Measurements from ENCODE around the gene CARD10. TPM values are rescaled to one million over a fixed set of nuclear protein-coding genes. Genes with fewer than 3 reads are reported as not detected.

Gene CARD10
- total RNA-seq, 1 experiment from 2014 or later = 17.5 TPM

DNA sequence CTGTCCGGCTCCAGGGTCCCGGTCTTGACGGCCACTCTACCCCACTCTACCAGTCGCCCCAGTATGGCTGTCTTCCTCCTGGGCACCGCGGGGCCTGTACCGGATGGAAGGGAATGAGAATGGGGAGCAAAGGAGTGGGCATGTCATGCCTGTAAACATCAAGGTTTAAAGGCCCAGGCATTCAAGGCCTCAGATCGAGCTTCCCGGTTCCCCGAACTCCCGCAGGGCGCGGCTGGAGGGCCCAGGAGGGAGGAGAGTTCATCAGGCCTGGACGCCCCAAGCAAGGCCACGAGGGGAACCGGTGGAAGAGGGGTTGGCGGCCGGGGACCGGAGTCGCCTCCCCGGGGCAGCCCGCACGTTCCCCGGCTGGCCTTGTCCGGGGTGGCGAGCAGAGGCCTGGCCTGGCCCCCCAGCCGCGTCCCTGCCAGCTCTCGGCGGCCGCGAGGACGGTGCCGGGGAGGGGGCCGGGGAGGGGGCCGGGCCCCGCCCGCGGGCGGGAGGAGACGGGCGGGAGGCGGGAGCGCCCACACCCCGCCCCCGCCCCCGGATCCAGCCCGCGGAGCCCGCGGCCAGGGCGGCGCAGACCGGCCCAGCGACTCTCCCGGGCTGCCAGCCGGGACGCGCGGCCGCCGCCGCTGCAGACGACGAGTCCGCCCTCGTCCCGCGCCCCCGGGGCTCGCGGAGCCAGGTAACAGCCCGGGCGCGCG is 40.8 kb upstream of the CARD10 start, which contains the start of gene CDC42EP1:
Gene CDC42EP1, plus strand, starts transcription at position 580 of the 707 bp plus-strand sequence. CDS start 5,870 bp downstream, outside the sequence.
- POLR2A ChIA-PET = interaction anchor here (1.0 to 1.2 kb wide), 3 partner anchors 13 to 49 kb away, joined by 3 to 4 read pairs (median 4); partner anchors contain the start of gene GGA1
- H3K27me3 Mint-ChIP-seq (ENCODE audit: low read depth) = peaks cover 64% of the 10 kb centered on the region
- no peaks in the 10 kb centered on the region for H3K9me3 Mint-ChIP-seq
- TF ChIP-seq ZNF423 (CRISPR knock-in tag; IDR thresholded peaks at IDR 0.05) (peak; percentile 67), SOX15 (CRISPR knock-in tag; IDR thresholded peaks at IDR 0.05) (no peak), ZNF263 (CRISPR knock-in tag; IDR thresholded peaks at IDR 0.05; ENCODE audit: low read depth) (no peak), GABPB1 (CRISPR knock-in tag; IDR thresholded peaks at IDR 0.05) (0 out of 2 replicates have a peak, but pooled peaks have one; percentile 16)
- TF ChIP-seq, protein P1, sequence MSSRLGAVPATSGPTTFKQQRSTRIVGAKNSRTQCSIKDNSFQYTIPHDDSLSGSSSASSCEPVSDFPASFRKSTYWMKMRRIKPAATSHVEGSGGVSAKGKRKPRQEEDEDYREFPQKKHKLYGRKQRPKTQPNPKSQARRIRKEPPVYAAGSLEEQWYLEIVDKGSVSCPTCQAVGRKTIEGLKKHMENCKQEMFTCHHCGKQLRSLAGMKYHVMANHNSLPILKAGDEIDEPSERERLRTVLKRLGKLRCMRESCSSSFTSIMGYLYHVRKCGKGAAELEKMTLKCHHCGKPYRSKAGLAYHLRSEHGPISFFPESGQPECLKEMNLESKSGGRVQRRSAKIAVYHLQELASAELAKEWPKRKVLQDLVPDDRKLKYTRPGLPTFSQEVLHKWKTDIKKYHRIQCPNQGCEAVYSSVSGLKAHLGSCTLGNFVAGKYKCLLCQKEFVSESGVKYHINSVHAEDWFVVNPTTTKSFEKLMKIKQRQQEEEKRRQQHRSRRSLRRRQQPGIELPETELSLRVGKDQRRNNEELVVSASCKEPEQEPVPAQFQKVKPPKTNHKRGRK (CRISPR knock-in tag; IDR thresholded peaks at IDR 0.05; ENCODE audit: borderline replicate concordance) = no peak
- DNase-seq (ENCODE audit: low spot score) = peak; percentile 55
- no peak within 1 kb of the TSS for H3K27ac Mint-ChIP-seq
- H3K4me1 Mint-ChIP-seq = peaks cover 59% of the 10 kb centered on the region
- peak within 1 kb of the TSS; percentile 73 for H3K4me3 Mint-ChIP-seq
- CTCF ChIA-PET = interaction anchor here (1.0 to 20.7 kb wide), 3 partner anchors 15 to 47 kb away, joined by 4 to 728 read pairs (median 146); no protein-coding TSS in a partner anchor
- no peaks in the 10 kb centered on the region for H3K36me3 Mint-ChIP-seq
- peak; percentile 17 for ATAC-seq

DNA sequence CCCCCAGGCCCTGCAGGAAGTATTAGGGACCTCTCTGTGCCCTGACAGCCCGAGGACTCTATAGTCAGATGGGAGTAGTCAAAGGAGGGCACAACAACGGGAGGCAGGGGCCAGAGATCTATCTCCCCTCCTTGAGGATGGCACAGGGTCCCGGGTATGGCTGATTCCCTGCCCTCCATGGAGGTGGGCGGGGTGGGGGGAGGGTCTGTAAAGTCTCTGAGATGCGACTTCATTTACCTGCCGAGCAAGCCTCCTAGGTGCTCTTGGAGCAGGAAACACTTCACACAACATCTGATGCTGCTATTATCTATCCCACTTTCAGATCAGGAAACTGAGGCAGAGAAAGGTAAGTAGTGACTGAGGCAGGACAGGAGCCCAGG is 40.3 kb upstream of the CARD10 start:
- H3K4me3 Mint-ChIP-seq = peak overlapping the region; percentile 60
- POLR2A ChIA-PET = interaction anchor here (1.0 to 1.2 kb wide), 4 partner anchors 10 to 49 kb away, joined by 3 to 5 read pairs (median 4); partner anchors contain the start of gene GGA1
- H3K27me3 Mint-ChIP-seq (ENCODE audit: low read depth) = peaks cover 64% of the 10 kb centered on the region
- ATAC-seq (no peak), DNase-seq (ENCODE audit: low spot score) (no peak)
- H3K9me3 Mint-ChIP-seq = no peaks in the 10 kb centered on the region
- CTCF ChIA-PET = interaction anchor here (0.7 to 20.7 kb wide), 4 partner anchors 7 to 47 kb away, joined by 4 to 728 read pairs (median 20); no protein-coding TSS in a partner anchor
- H3K4me1 Mint-ChIP-seq = peaks cover 58% of the 10 kb centered on the region
- H3K27ac Mint-ChIP-seq = no peak overlapping the region
- TF ChIP-seq TEAD1 (CRISPR knock-in tag; IDR thresholded peaks at IDR 0.05) = no peak
- TF ChIP-seq, protein P2, sequence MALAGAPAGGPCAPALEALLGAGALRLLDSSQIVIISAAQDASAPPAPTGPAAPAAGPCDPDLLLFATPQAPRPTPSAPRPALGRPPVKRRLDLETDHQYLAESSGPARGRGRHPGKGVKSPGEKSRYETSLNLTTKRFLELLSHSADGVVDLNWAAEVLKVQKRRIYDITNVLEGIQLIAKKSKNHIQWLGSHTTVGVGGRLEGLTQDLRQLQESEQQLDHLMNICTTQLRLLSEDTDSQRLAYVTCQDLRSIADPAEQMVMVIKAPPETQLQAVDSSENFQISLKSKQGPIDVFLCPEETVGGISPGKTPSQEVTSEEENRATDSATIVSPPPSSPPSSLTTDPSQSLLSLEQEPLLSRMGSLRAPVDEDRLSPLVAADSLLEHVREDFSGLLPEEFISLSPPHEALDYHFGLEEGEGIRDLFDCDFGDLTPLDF (CRISPR knock-in tag; IDR thresholded peaks at IDR 0.05) = no peak
- TF ChIP-seq, protein P3, sequence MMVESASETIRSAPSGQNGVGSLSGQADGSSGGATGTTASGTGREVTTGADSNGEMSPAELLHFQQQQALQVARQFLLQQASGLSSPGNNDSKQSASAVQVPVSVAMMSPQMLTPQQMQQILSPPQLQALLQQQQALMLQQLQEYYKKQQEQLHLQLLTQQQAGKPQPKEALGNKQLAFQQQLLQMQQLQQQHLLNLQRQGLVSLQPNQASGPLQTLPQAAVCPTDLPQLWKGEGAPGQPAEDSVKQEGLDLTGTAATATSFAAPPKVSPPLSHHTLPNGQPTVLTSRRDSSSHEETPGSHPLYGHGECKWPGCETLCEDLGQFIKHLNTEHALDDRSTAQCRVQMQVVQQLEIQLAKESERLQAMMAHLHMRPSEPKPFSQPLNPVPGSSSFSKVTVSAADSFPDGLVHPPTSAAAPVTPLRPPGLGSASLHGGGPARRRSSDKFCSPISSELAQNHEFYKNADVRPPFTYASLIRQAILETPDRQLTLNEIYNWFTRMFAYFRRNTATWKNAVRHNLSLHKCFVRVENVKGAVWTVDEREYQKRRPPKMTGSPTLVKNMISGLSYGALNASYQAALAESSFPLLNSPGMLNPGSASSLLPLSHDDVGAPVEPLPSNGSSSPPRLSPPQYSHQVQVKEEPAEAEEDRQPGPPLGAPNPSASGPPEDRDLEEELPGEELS (CRISPR knock-in tag; IDR thresholded peaks at IDR 0.05) = no peak
- no peak for TF ChIP-seq ZNF396 (CRISPR knock-in tag; IDR thresholded peaks at IDR 0.05; ENCODE audit: borderline replicate concordance)
- no peak for TF ChIP-seq SOX15 (CRISPR knock-in tag; IDR thresholded peaks at IDR 0.05)
- TF ChIP-seq TP53 (CRISPR knock-in tag; IDR thresholded peaks at IDR 0.05) = no peak
- TF ChIP-seq, protein P4, sequence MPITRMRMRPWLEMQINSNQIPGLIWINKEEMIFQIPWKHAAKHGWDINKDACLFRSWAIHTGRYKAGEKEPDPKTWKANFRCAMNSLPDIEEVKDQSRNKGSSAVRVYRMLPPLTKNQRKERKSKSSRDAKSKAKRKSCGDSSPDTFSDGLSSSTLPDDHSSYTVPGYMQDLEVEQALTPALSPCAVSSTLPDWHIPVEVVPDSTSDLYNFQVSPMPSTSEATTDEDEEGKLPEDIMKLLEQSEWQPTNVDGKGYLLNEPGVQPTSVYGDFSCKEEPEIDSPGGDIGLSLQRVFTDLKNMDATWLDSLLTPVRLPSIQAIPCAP (CRISPR knock-in tag; IDR thresholded peaks at IDR 0.05) = no peak
- no peak for TF ChIP-seq ZNF671 (CRISPR knock-in tag; IDR thresholded peaks at IDR 0.05)
- no peak for TF ChIP-seq NR2C2 (CRISPR knock-in tag; IDR thresholded peaks at IDR 0.05)
- TF ChIP-seq ZNF138 (CRISPR knock-in tag; conservative IDR thresholded peaks at IDR 0.05) = no peak
- TF ChIP-seq EMX1 (CRISPR knock-in tag; IDR thresholded peaks at IDR 0.05) = no peak
- TF ChIP-seq NFATC4 (CRISPR knock-in tag; IDR thresholded peaks at IDR 0.05) = no peak
- no peak for TF ChIP-seq SMAD3 (CRISPR knock-in tag; IDR thresholded peaks at IDR 0.05; ENCODE audit: borderline replicate concordance)
- TF ChIP-seq, protein P5, sequence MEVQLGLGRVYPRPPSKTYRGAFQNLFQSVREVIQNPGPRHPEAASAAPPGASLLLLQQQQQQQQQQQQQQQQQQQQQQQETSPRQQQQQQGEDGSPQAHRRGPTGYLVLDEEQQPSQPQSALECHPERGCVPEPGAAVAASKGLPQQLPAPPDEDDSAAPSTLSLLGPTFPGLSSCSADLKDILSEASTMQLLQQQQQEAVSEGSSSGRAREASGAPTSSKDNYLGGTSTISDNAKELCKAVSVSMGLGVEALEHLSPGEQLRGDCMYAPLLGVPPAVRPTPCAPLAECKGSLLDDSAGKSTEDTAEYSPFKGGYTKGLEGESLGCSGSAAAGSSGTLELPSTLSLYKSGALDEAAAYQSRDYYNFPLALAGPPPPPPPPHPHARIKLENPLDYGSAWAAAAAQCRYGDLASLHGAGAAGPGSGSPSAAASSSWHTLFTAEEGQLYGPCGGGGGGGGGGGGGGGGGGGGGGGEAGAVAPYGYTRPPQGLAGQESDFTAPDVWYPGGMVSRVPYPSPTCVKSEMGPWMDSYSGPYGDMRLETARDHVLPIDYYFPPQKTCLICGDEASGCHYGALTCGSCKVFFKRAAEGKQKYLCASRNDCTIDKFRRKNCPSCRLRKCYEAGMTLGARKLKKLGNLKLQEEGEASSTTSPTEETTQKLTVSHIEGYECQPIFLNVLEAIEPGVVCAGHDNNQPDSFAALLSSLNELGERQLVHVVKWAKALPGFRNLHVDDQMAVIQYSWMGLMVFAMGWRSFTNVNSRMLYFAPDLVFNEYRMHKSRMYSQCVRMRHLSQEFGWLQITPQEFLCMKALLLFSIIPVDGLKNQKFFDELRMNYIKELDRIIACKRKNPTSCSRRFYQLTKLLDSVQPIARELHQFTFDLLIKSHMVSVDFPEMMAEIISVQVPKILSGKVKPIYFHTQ (CRISPR knock-in tag; IDR thresholded peaks at IDR 0.05) = no peak
- H3K36me3 Mint-ChIP-seq = no peaks in the 10 kb centered on the region

Measured in WTC11 (cell line).